ENCODE data around the gene GNAI1.

The GNAI1 gene

GRCh38 chr7:80131675-80132435 is 2.8 kb upstream of the GNAI1 start:
- FAIRE-seq (no peak), DNase-seq (ENCODE audit: insufficient read length, low spot score) (no peak)

GRCh38 chr7:80132594-80132993 is 2.0 kb upstream of the GNAI1 start:
- FAIRE-seq (no peak), DNase-seq (ENCODE audit: insufficient read length, low spot score) (no peak)

GRCh38 chr7:80133361-80134114 is 1.1 kb upstream of the GNAI1 start:
- no peak for FAIRE-seq
- no peak for DNase-seq (ENCODE audit: insufficient read length, low spot score)

- FAIRE-seq = no peak
- no peak for DNase-seq (ENCODE audit: insufficient read length, low spot score)
These were observed 506 bp upstream of the GNAI1 start for GRCh38 chr7:80134115-80134535.

- no peak for DNase-seq (ENCODE audit: insufficient read length, low spot score)
- FAIRE-seq = no peak
These were observed 876 bp downstream of the GNAI1 start for GRCh38 chr7:80135309-80136104.

GRCh38 chr7:80136261-80137055 is 1.8 kb downstream of the GNAI1 start:
- FAIRE-seq = no peak
- no peak for DNase-seq (ENCODE audit: insufficient read length, low spot score)

GRCh38 chr7:80137410-80137809 is 2.8 kb downstream of the GNAI1 start:
- FAIRE-seq = no peak
- no peak for DNase-seq (ENCODE audit: insufficient read length, low spot score)

GRCh38 chr7:80139236-80139635 is 4.6 kb downstream of the GNAI1 start:
- DNase-seq (ENCODE audit: insufficient read length, low spot score) (no peak), FAIRE-seq (no peak)

- no peak for DNase-seq (ENCODE audit: insufficient read length, low spot score)
- no peak for FAIRE-seq
These were observed 5.8 kb downstream of the GNAI1 start for GRCh38 chr7:80140388-80140787.

- FAIRE-seq = no peak
These were observed 6.7 kb downstream of the GNAI1 start for GRCh38 chr7:80141376-80141775.

GRCh38 chr7:80142853-80143580 is 8.4 kb downstream of the GNAI1 start:
- DNase-seq (ENCODE audit: insufficient read length, low spot score) = no peak
- FAIRE-seq = no peak

More at GRCh38 chr7:80141376-80141775, 6.7 kb downstream of the GNAI1 start:
- no peak for DNase-seq (ENCODE audit: insufficient read length, low spot score)

GRCh38 chr7:80145780-80146422 is 11.3 kb downstream of the GNAI1 start:
- no peak for DNase-seq (ENCODE audit: insufficient read length, low spot score)
- FAIRE-seq = no peak

GRCh38 chr7:80146545-80147182 is 12.0 kb downstream of the GNAI1 start:
- FAIRE-seq = no peak
- DNase-seq (ENCODE audit: insufficient read length, low spot score) = no peak

- no peak for FAIRE-seq
- no peak for DNase-seq (ENCODE audit: insufficient read length, low spot score)
These were observed 13.1 kb downstream of the GNAI1 start for GRCh38 chr7:80147543-80148391.

- FAIRE-seq (no peak), DNase-seq (ENCODE audit: insufficient read length, low spot score) (no peak)
These were observed 16.1 kb downstream of the GNAI1 start for GRCh38 chr7:80150611-80151273.

- FAIRE-seq (no peak), DNase-seq (ENCODE audit: insufficient read length, low spot score) (no peak)
These were observed 16.6 kb downstream of the GNAI1 start for GRCh38 chr7:80151274-80151665.

GRCh38 chr7:80153446-80153845 is 18.8 kb downstream of the GNAI1 start:
- no peak for DNase-seq (ENCODE audit: insufficient read length, low spot score)
- no peak for FAIRE-seq

Measured in HTR-8/SVneo (cell line).